Stimulated activated CD8-positive, alpha-beta memory T cell treated with anti-CD3 and anti-CD28 coated beads, Interleukin-7, amount 100 ng/mL, for 4 hours (primary cell): ENCODE measurements around the gene TREH.

ENCODE experiments used
- DNase-seq, 2 donors: peaks; one replicate each; pipeline ENCODE4 v3.0.0-alpha.2; 2020; ENCODE audit warnings: low read depth in 2 of 2

TREH gene

DNA sequence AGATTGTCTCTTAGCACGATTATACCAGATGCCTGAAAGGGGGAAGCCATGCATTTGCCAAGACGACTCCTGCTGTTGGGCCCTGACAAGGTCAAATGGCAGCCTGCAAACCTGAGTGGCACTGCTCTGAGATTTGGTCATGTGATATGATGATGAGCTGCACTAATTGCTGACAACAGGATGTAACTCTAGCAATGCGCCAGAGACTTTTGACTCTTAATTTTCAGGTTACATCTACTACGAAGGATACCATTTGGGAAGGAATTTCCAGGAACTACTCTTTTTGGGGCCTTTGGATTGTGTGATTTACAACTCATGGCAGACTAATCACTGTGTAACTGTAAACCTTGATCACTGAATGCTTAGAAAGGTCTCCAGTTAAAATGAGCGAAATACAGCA, 13.1 kb downstream of the TREH start:
- DNase-seq: no peak

GRCh38 chr11:118663902-118664301, 15.5 kb downstream of the TREH start:
- no peak for DNase-seq

DNA sequence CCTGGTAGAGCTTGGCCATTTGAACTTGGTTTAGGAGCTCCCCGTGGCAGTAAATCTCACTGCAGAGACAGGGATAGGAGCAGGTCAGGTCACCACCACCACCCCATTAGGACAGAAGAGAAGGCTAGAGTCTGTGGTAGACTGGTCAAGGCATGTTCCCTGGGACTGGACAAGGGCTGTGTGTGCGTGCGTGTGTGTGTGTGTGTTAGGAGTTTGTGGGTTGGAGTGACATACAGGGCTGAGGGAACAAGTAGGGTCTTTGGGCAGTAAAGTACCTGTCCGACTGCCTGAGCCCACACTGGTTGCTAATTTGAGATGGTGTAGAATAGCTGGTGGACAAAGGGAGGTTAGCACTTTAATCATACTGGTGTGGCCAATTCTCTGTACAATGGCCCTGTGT, 16.1 kb downstream of the TREH start:
- DNase-seq: no peak

DNA sequence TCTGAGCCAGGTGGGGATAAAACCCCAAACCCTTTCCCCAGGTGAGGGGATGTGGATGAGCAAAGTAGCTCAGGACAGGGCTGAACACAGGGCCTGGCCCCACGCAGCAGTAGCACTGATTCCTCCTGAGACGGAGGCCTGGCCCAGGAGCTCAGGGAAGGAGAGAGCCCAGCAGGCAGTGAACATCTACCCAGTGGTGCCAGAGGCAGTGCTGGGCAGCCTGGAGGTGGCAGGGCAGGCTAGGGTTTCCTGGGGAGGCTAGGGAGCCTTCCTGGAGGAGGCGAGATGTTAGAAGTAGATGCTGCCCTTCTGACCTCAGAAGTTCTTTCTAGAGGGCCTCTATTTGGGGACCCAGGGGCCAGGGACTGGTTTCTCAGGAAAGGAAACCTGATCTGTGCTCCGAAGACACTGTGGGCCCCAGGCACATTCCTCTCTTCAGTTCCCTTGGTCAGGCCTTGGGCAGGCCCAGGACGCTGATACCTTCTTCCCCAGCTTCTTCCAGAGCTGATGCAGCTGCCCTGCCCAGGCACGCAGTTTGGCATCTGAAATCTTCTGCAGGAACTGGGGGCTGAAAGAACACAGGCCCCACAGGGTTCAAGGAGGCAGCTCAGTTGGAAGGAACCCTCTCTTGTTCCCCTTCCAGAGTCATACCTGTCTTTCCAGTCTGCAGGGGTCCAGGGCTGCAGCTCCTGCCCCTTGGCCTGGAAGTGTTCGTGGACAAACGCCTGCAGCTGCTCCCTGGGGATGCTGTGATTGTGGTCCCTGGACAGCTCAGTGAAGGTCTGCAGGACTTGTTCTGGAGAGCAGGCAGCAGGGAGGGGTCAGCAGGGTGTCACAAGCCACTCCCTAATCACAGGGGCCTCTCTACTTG, 16.8 kb downstream of the TREH start:
- no peak for DNase-seq

DNA sequence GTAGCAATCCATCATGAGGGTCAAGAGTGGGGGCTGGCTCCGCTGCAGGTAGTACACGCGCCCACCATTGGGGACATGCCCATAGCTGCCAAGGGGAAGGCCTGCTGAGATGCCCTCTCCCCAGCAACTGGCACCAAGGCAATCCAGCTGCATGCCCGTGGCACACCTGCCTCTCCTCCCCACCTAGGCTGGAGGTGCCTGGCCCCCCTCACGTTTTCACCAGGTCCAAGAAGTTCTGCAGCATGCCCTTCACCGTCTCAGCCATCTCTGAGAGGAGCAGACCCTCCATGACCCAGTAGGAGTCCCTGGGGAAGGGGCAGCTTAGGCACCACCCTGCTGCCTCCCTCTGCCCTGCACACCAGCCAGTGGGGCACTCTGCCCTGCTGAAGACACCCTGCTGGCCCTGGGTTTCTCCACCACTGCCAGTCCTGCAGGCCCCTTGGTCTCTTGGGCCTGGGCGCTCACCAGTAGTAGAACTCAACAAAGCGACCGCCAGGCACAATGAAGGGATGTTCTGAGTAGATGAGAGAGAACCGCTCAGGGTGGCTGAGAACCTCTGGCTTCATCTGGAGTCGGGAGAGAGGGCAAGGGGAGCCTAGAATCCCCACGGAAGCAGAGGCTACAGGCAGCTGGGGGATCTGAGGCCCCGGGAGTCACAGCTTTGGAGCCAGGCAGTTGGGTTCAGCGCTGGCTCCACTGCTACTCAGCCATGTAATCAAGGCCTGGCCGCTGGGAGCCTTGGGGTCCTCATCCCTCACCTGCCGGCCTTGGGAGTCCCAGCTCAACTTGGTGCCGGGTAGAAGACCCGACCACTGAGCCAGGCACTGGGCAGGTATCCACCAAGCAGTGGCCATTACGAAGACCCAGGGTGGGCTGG, 17.8 kb downstream of the TREH start:
- DNase-seq: no peak

DNA sequence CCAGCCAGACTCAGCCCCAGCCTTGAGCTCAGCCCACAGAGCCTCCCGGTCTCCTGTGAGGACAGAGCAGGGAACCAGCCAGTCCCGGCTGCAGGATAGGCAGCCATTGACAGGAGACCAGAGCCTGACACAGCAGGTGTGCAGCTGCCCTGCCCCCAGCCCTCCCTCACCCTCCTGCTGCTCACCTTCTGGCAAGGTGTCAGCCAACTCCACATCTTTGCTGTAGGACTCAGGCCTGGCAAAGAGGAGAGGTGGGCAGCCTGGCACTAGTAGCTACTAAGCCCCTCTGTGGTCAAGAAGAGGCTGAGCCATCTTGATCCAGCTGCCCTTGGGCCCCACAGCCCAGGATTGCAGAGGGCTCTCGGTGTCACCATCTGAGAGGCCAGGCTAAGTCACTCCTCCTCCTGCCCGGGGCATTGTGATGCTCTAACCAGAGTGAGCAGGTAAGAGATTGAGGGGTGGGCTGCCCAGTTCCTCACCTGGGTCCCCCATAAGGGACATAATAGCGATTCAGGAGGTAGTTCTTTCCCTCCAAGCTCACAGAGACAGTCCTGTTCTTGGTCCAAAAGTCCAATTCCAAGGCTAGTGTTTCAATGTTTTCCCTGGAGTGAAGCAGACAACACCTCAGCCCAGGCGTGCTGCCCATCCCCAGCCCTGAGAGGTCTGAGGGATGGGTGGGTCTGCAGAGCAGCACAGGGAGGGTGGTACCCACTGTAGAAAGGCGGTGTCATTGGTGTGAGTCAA, 18.6 kb downstream of the TREH start:
- no peak for DNase-seq

GRCh38 chr11:118659953-118660680, 19.3 kb downstream of the TREH start:
- no peak for DNase-seq

DNA sequence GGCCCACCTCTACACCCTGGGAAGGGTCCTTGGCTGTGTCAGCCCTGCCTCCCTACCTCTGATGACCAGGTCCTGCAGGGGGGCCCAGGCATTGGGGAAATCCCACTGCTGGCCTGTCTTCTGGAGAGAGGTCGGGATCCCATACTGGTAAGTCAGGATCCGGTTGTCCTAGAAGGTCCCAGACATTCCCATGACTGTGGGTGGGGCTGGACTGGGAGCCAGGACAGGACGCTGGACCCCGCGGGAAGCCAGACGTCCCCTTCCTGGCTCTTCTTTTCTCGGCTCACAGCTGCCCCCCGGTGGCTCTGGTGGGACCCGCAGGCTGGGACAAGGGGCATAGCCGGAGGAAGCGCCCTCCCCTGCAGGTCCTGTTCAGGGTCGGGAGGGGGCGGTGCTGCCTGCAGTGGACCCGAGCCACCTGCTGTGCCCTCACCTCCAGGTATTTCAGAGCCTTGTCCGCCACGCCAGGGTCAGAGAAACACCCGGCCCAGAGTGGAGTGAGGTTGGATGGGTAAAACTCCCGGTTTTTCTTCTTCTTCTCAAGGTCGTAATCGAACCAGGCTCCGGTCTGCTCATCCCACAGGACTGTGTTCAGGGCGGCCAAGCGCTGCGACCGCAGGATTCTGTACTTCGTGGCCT, 20.0 kb downstream of the TREH start:
- peak; percentile 70 to 73 for DNase-seq

GRCh38 chr11:118658429-118659313, 20.8 kb downstream of the TREH start:
- no peak for DNase-seq

DNA sequence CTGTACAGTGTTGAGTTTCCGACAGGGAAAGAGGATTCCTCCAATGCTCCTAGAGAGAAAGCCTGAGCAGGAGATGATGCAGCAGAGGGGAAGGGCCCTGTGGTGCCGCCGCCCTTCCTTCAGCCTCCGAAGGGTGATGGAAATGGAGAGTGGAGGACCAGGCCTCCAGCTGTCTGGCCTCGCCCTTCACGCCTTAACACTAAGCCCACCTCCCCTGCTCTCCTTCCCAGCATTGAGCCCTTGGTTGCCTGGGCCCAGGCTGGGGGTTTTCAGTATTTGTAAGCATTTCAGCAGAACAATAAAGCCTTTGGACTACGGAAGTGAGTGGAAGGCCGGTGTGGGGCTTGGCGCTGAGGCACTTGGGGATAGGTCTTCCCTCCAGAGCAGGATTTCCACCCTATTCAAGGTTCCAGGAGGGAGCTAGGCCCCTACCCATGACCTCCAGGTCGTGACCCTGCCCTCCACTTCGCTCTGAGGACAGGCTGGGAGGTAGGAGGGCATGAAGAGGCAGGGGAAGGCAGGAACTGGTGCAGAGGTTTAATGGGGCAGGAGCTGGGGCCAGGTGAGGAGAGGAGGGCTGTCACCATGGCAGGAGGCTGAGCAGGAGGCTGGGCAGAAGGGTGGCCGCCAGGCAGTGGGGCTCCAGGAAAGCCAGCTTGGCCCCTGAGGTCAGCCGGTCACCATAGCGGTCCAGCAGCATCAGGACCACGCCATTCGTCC, 21.6 kb downstream of the TREH start:
- DNase-seq: no peak

DNA sequence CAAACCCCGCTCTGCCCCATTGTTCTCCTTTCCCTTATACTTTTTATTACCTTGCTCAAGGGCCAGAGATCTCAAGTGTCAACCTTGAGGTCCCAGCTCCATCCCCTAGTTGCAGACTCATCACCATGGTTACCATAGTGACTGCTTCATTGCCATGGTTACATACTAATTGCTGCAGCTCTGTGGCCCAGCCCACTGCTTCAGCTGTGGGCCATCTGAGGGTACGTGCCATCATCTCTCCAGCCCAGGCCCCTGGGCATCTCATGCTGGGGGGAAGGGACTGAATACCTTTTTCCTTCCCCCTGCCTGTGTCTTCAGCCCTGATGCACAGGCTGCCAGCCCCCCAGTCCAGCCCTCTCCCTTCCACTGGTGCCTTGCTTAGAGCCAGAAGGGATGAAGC, 22.2 kb downstream of the TREH start:
- DNase-seq: no peak

GRCh38 chr11:118656563-118657165, 22.8 kb downstream of the TREH start:
- no peak for DNase-seq

GRCh38 chr11:118655486-118656190, 23.8 kb downstream of the TREH start:
- no peak for DNase-seq

GRCh38 chr11:118653684-118654390, 25.6 kb downstream of the TREH start:
- no peak for DNase-seq

- DNase-seq: no peak
Observed at GRCh38 chr11:118652681-118653181, 26.7 kb downstream of the TREH start.

GRCh38 chr11:118651820-118652219, 27.6 kb downstream of the TREH start:
- DNase-seq: no peak

DNA sequence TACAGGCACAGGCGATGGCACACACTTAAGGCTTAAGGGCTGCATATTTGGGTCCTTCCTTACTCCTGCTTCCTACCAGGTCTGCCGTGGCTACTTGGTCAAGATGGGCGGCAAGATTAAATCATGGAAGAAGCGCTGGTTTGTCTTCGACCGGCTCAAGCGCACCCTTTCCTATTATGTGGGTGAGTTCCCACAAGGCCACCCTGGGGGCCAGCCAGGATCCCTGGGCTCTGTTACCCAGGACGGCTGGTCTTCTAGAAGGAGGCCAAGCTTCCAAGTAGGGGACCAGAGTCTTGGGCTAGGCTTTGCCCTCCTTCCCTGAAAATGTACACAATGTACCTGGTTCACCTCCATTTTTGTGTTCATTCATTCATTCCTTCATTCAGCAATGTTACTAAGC, 29.1 kb downstream of the TREH start:
- no peak for DNase-seq
